PC-9 (cell line): ENCODE measurements around the gene LRRK1.

Source experiments
- EZH2 ChIP-seq: fragments of 200-600 bp; sonication (generic); IDR thresholded peaks from 2 replicates; pipeline ENCODE4 v1.8.0; 2017; ENCODE audit warnings: antibody characterized with exemption, low read depth
- TF ChIP-seq, protein P1 (sequence below): fragments of 200-600 bp; sonication (generic); conservative IDR thresholded peaks from 2 replicates; pipeline ENCODE4 v1.6.1; 2017; ENCODE audit warnings: mixed run types, antibody characterized with exemption, mild to moderate bottlenecking, moderate library complexity

DNA sequence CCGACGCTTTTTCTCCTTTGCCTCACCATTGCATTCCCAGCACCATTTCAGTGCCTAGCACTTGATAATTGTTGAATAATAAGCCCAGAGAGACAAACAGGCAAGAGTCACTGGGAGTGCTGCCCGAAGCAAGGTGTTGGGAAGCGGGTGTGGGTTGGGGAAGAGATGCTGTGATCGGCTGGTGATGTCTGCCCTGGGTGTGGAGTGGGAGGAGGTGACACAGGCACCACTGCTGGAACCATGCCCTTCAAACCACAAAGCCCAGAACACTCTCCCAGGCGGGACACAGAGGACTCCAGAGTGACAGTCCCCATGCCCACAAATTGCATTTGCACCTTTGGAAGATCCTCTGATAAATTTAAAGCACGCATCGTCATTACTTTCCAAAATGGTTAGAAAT lies 184.4 kb downstream of the LRRK1 start:
- TF ChIP-seq, protein P1, sequence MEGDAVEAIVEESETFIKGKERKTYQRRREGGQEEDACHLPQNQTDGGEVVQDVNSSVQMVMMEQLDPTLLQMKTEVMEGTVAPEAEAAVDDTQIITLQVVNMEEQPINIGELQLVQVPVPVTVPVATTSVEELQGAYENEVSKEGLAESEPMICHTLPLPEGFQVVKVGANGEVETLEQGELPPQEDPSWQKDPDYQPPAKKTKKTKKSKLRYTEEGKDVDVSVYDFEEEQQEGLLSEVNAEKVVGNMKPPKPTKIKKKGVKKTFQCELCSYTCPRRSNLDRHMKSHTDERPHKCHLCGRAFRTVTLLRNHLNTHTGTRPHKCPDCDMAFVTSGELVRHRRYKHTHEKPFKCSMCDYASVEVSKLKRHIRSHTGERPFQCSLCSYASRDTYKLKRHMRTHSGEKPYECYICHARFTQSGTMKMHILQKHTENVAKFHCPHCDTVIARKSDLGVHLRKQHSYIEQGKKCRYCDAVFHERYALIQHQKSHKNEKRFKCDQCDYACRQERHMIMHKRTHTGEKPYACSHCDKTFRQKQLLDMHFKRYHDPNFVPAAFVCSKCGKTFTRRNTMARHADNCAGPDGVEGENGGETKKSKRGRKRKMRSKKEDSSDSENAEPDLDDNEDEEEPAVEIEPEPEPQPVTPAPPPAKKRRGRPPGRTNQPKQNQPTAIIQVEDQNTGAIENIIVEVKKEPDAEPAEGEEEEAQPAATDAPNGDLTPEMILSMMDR = no peak
- TF ChIP-seq EZH2 = no peak
